GM12878 (cell line): ENCODE data around the gene RAD51B. TPM values are rescaled to one million over a fixed set of nuclear protein-coding genes. Genes with fewer than 3 reads are reported as not detected.

Experiments used
- ATAC-seq: fragments of 200-7000 bp; cut with Tn5 transposase; 3 replicates; pipeline ENCODE4 v1.9.1; 2020; ENCODE audit warnings: mild to moderate bottlenecking, moderate library complexity
- BruUV-seq: library from RNA; stranded (reverse); fragments of 400-500 nt; replicated peaks from 2 replicates; lab custom pipeline; 2021; lab: Mats Ljungman, UMichigan
- CTCF ChIA-PET: fragments of 300-600 bp; sonication (Branson Sonifier 250); formaldehyde crosslinking; extraction: SDS; loops from one replicate; lab custom pipeline; 2021; ENCODE audit warnings: inconsistent platforms; lab: Yijun Ruan, JAX
- POLR2A ChIA-PET: fragments of 350-600 bp; formaldehyde crosslinking; extraction: SDS; loops from one replicate; lab custom pipeline; 2021; ENCODE audit warnings: inconsistent platforms; lab: Charles Lee
- RAD21 ChIA-PET: fragments of 300-600 bp; sonication (Branson Sonifier 250); formaldehyde crosslinking; loops from one replicate; lab custom pipeline; 2023; ENCODE audit warnings: antibody characterized with exemption; ENCODE audit not compliant: unreplicated experiment; lab: Charles Lee
- SMC1A ChIA-PET: fragments of 300-600 bp; sonication (Branson Sonifier 250); formaldehyde crosslinking; loops from one replicate; lab custom pipeline; 2023; ENCODE audit not compliant: unreplicated experiment, uncharacterized antibody; lab: Charles Lee
- DNase-seq: peaks from one replicate; pipeline ENCODE4 v3.0.0-alpha.2; 2011; ENCODE audit warnings: low read depth, low spot score
- FAIRE-seq: peaks from 3 replicates; lab custom pipeline; 2011; peaks lifted over from hg19 to GRCh38; lab: Jason Lieb, UNC
- H2AFZ ChIP-seq: 2 replicates; pipeline ENCODE4 v1.6.0; 2011; ENCODE audit warnings: low read depth, low read length, control low read depth; ENCODE audit not compliant: control insufficient read depth
- H3K27ac ChIP-seq: 2 replicates; pipeline ENCODE4 v1.5.1; 2011; ENCODE audit warnings: control low read depth; ENCODE audit not compliant: control insufficient read depth, insufficient read depth
- H3K27me3 ChIP-seq, 2 experiments: replicated peaks in 1 of 2; 2 replicates each; pipeline versions ENCODE4 v1.6.0 to v1.6.1; 2011; ENCODE audit warnings: low read length in 1 of 2; ENCODE audit not compliant: control insufficient read depth in 2 of 2, insufficient read depth in 2 of 2
- H3K36me3 ChIP-seq, 2 experiments: 2 replicates each; pipeline ENCODE4 v1.5.1; 2011; ENCODE audit warnings: low read length in 1 of 2; ENCODE audit not compliant: control insufficient read depth in 2 of 2, insufficient read depth in 2 of 2
- H3K4me1 ChIP-seq: 2 replicates; pipeline ENCODE4 v1.6.1; 2011; ENCODE audit warnings: mild to moderate bottlenecking, low read length, moderate library complexity, mixed read lengths; ENCODE audit not compliant: control insufficient read depth, insufficient read depth
- H3K4me2 ChIP-seq: 2 replicates; pipeline ENCODE4 v1.6.0; 2011; ENCODE audit warnings: control low read depth; ENCODE audit not compliant: control insufficient read depth, insufficient read depth
- H3K4me3 ChIP-seq: fragments of 200-600 bp; sonication (generic); 2 replicates; pipeline ENCODE4 v1.5.1; 2016
- H3K79me2 ChIP-seq: 2 replicates; pipeline ENCODE4 v1.6.0; 2011; ENCODE audit warnings: low read length; ENCODE audit not compliant: control insufficient read depth, insufficient read depth
- H3K9ac ChIP-seq: 2 replicates; pipeline ENCODE4 v1.8.0; 2011; ENCODE audit warnings: low read length, control low read depth, mixed read lengths; ENCODE audit not compliant: control insufficient read depth, insufficient read depth
- H3K9me3 ChIP-seq: replicated peaks from 3 replicates; pipeline ENCODE4 v1.5.1; 2011; ENCODE audit warnings: mild to moderate bottlenecking, low read length; ENCODE audit not compliant: control insufficient read depth, insufficient read depth
- H4K20me1 ChIP-seq: 2 replicates; pipeline ENCODE4 v1.6.0; 2011; ENCODE audit not compliant: control insufficient read depth, insufficient read depth
- BACH1 ChIP-seq: fragments of 450-650 bp; IDR thresholded peaks from 2 replicates; pipeline ENCODE4 v1.6.1; 2017; ENCODE audit warnings: mild to moderate bottlenecking, borderline replicate concordance
- BCL11A ChIP-seq: IDR thresholded peaks from 2 replicates; pipeline ENCODE4 v1.6.1; 2011; ENCODE audit warnings: low read depth, low read length
- E2F4 ChIP-seq: IDR thresholded peaks from 2 replicates; pipeline ENCODE4 v1.6.1; 2012; ENCODE audit warnings: low read depth, low read length, improper control_type of control experiment
- HCFC1 ChIP-seq: fragments of 150-350 bp; IDR thresholded peaks from 2 replicates; pipeline ENCODE4 v1.6.1; 2014; ENCODE audit warnings: low read length
- IKZF2 ChIP-seq, 2 experiments: fragments of 450-650 bp; IDR thresholded peaks; 2 replicates each; pipeline ENCODE4 v1.6.1; 2017; ENCODE audit warnings: mild to moderate bottlenecking in 2 of 2, moderate library complexity in 2 of 2
- KDM1A ChIP-seq: fragments of 200-600 bp; sonication (generic); IDR thresholded peaks from 2 replicates; pipeline ENCODE4 v1.6.1; 2016; ENCODE audit warnings: borderline replicate concordance
- KLF5 ChIP-seq: fragments of 450-650 bp; IDR thresholded peaks from 2 replicates; pipeline ENCODE4 v1.6.1; 2014; ENCODE audit warnings: mild to moderate bottlenecking; ENCODE audit not compliant: partially characterized antibody
- MAX ChIP-seq: IDR thresholded peaks from 2 replicates; pipeline ENCODE4 v1.6.1; 2012; ENCODE audit warnings: low read depth, low read length, improper control_type of control experiment
- NR2F1 ChIP-seq: fragments of 450-650 bp; conservative IDR thresholded peaks from 2 replicates; pipeline ENCODE4 v1.6.1; 2017; ENCODE audit warnings: mild to moderate bottlenecking
- SIX5 ChIP-seq: IDR thresholded peaks from 2 replicates; pipeline ENCODE4 v1.6.1; 2011; ENCODE audit warnings: mild to moderate bottlenecking, low read depth, low read length, moderate library complexity; ENCODE audit not compliant: severe bottlenecking
- STAT1 ChIP-seq: fragments of 450-650 bp; conservative IDR thresholded peaks from 2 replicates; pipeline ENCODE4 v1.6.1; 2014; ENCODE audit warnings: antibody characterized with exemption, mild to moderate bottlenecking
- TARDBP ChIP-seq: IDR thresholded peaks from 2 replicates; pipeline ENCODE4 v1.6.1; 2016; ENCODE audit warnings: borderline replicate concordance
- WRNIP1 ChIP-seq: IDR thresholded peaks from 2 replicates; pipeline ENCODE4 v1.6.1; 2011; ENCODE audit warnings: low read depth, low read length, improper control_type of control experiment, borderline replicate concordance
- WGBS: methylation state at CpG from one replicate; pipeline ENCODE4 v1.1.6; 2016; ENCODE audit warnings: low lambda C conversion rate; ENCODE audit not compliant: insufficient replicate concordance, insufficient coverage; ENCODE audit errors: missing lambda C conversion rate; 5-methylcytosine and 5-hydroxymethylcytosine counted together
- in situ Hi-C: fragments of 300-500 bp; cut with MboI; formaldehyde crosslinking; loops from 9 replicates; pipeline ENCODE4 v1.14.3; 2018; ENCODE audit warnings: mixed read lengths
- intact Hi-C: fragments of 100-400 bp; cut with micrococcal nuclease; formaldehyde crosslinking; loops from one replicate; pipeline ENCODE4 v1.14.2; 2022; ENCODE audit not compliant: unreplicated experiment
- polyA plus RNA-seq, 11 experiments: library from polyadenylated mRNA; depleted of rRNA in 4 of 11; unstranded in 6 of 11; stranded (reverse) in 5 of 11; fragments of >200 nt; fragmentation: Nextera tagmentation in 4 of 11; fragmentation: Illumina TruSeq in 1 of 11; extraction: Ambion mirVana in 4 of 11; extraction: Trizol in 1 of 11; gene quantifications; 1 replicate in 1 of 11; 2 replicates in 10 of 11; pipeline versions ENCODE4 v1.2.1 to v1.2.3, GENCODE V29; 2011 to 2016; ENCODE audit warnings: inconsistent platforms in 2 of 11, missing spikeins in 2 of 11, low read depth in 1 of 11
- total RNA-seq, 4 experiments: library from RNA; depleted of rRNA in 3 of 4; stranded (reverse); fragments of >200 nt in 3 of 4; fragmentation: Illumina TruSeq in 1 of 4; extraction: Trizol in 1 of 4; gene quantifications; 2 replicates each; pipeline versions ENCODE4 v1.2.1 to v1.2.3, GENCODE V29; 2013 to 2021
- TF ChIP-seq, protein P1 (sequence below): IDR thresholded peaks from 2 replicates; pipeline ENCODE4 v1.6.1; 2012; ENCODE audit warnings: mild to moderate bottlenecking, low read depth, low read length

RAD51B gene
- total and polyA plus RNA-seq, 10 of the 15 experiments (the other 5 are each of a cell fraction or from before 2014, with no cell fraction given) = 9.8 to 26.8 (median 21.3) TPM

DNA sequence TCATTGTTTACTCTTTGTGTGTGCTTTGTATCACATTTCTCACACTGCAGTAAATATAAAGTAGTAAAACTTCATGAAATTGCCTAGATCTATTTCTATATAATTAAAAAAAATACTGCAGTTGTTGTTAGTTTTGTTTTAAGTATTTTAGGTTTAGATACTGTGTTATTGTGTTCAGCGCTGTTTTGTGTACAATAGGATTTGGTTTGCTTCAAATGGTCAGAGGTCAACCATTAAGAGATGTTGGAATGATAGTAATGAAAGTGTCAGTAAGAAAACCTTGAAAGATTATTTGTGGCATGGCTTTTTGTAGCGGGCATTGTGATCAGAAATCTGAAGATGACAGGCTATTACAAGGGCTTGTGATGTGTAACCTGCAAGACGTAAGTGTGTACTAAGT, 67.9 kb downstream of the RAD51B start:
- BruUV-seq = no TSS peak

DNA sequence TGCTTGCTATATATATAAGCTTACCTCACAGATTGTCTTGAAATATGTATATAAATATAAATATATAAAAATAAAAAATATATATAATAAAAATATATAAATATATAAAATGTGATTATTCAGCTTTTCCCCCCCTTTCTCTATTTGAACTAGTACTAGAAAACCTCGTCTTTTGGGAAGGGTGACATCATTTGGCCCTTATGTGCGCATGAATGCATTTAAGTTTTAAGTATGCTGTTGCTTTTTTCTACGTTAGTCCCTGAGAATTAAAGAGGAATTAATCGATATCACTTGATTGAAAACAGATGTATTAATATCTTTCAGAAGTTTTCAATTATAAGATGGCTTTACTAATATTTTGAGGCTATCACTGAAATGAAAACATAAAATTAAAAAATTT, 69.9 kb downstream of the RAD51B start:
- WGBS = 84% methylated on average over 4 of the region's 4 CpGs
- BruUV-seq = no TSS peak
- DNase-seq (no peak), ATAC-seq (no peak), FAIRE-seq (no peak)
- no peak overlapping the region for H3K9ac ChIP-seq
- H4K20me1 ChIP-seq = no peaks in the 10 kb centered on the region
- in situ Hi-C loops = no loop called here
- ChIA-PET CTCF (interaction anchor here (1.2 to 1.4 kb wide), 2 partner anchors 44 to 955 kb away, joined by 3 read pairs; no protein-coding TSS in a partner anchor), POLR2A (no interaction called here), RAD21 (no interaction called here), SMC1A (interaction anchor here (0.5 to 1.0 kb wide), 3 partner anchors 13 to 233 kb away, joined by 3 to 4 read pairs (median 3); no protein-coding TSS in a partner anchor)
- H3K4me2 ChIP-seq = no peak overlapping the region
- no peaks in the 10 kb centered on the region for H3K9me3 ChIP-seq
- no peaks in the 10 kb centered on the region for H3K27me3 ChIP-seq
- H3K4me3 ChIP-seq = no peak overlapping the region
- no peak overlapping the region for H2AFZ ChIP-seq
- H3K27ac ChIP-seq = no peak overlapping the region
- H3K79me2 ChIP-seq = no peaks in the 10 kb centered on the region
- H3K4me1 ChIP-seq = no peaks in the 10 kb centered on the region
- intact Hi-C loops = no loop called here
- H3K36me3 ChIP-seq = no peaks in the 10 kb centered on the region
- TF ChIP-seq MAX (no peak), SIX5 (no peak), HCFC1 (no peak), BACH1 (no peak), BCL11A (no peak), IKZF2 (IDR thresholded peaks at IDR 0.05) (no peak), TARDBP (no peak), WRNIP1 (no peak), STAT1 (no peak), KLF5 (no peak)
- TF ChIP-seq, protein P1, sequence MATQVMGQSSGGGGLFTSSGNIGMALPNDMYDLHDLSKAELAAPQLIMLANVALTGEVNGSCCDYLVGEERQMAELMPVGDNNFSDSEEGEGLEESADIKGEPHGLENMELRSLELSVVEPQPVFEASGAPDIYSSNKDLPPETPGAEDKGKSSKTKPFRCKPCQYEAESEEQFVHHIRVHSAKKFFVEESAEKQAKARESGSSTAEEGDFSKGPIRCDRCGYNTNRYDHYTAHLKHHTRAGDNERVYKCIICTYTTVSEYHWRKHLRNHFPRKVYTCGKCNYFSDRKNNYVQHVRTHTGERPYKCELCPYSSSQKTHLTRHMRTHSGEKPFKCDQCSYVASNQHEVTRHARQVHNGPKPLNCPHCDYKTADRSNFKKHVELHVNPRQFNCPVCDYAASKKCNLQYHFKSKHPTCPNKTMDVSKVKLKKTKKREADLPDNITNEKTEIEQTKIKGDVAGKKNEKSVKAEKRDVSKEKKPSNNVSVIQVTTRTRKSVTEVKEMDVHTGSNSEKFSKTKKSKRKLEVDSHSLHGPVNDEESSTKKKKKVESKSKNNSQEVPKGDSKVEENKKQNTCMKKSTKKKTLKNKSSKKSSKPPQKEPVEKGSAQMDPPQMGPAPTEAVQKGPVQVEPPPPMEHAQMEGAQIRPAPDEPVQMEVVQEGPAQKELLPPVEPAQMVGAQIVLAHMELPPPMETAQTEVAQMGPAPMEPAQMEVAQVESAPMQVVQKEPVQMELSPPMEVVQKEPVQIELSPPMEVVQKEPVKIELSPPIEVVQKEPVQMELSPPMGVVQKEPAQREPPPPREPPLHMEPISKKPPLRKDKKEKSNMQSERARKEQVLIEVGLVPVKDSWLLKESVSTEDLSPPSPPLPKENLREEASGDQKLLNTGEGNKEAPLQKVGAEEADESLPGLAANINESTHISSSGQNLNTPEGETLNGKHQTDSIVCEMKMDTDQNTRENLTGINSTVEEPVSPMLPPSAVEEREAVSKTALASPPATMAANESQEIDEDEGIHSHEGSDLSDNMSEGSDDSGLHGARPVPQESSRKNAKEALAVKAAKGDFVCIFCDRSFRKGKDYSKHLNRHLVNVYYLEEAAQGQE = no peak

More for the DNA sequence above, 67.9 kb downstream of the RAD51B start:
- 94% methylated on average over 3 of the region's 3 CpGs for WGBS
- Histone ChIP-seq H3K27me3 (no peaks in the 10 kb centered on the region), H3K79me2 (no peaks in the 10 kb centered on the region), H3K36me3 (no peaks in the 10 kb centered on the region), H3K9me3 (no peaks in the 10 kb centered on the region), H4K20me1 (no peaks in the 10 kb centered on the region), H3K4me3 (no peak overlapping the region), H3K4me2 (no peak overlapping the region), H3K9ac (no peak overlapping the region), H2AFZ (no peak overlapping the region), H3K4me1 (no peaks in the 10 kb centered on the region), H3K27ac (no peak overlapping the region)
- intact Hi-C loops (no loop called here), in situ Hi-C loops (no loop called here)
- no peak for TF ChIP-seq E2F4
- TF ChIP-seq KDM1A = no peak
- no peak for TF ChIP-seq NR2F1
- ATAC-seq (no peak), FAIRE-seq (no peak), DNase-seq (no peak)
- RAD21 ChIA-PET = no interaction called here
- SMC1A ChIA-PET = no interaction called here
- POLR2A ChIA-PET = no interaction called here
- CTCF ChIA-PET = no interaction called here
